AG10803 (cell line): Measurements from ENCODE around the gene PLAGL1.

ENCODE experiments used
- DNase-seq: peaks from one replicate; pipeline ENCODE4 v3.0.0; 2010; ENCODE audit warnings: low read depth
- H3K4me3 ChIP-seq: 2 replicates; pipeline ENCODE4 v1.5.1; 2011; ENCODE audit warnings: mild to moderate bottlenecking, low read length, control low read depth
- TF ChIP-seq, protein P1 (sequence below): conservative IDR thresholded peaks from 2 replicates; pipeline ENCODE4 v1.5.1; 2011; ENCODE audit warnings: mild to moderate bottlenecking, low read length, control low read depth, inconsistent platforms

Gene PLAGL1

DNA sequence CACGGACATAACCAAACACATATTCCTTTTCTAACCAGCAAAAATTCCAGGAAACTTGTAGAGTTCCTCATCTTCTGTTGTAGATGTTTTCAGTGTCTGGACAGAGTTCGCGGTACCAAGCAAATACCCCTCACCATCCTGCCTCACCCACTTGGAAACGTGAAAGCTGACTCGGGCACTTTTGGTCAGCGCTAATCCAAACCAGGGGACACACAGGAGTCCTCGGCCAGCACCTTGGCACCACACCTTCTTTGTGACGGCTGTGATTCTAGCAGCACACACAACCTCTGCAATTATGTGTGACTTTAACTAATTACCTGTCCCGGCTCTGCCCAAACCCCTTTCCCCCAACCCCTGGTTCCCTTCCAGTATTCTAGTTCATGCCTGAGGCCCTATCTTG lies 58.1 kb downstream of the PLAGL1 start:
- no peak overlapping the region for H3K4me3 ChIP-seq
- DNase-seq, result no peak
- TF ChIP-seq, protein P1, sequence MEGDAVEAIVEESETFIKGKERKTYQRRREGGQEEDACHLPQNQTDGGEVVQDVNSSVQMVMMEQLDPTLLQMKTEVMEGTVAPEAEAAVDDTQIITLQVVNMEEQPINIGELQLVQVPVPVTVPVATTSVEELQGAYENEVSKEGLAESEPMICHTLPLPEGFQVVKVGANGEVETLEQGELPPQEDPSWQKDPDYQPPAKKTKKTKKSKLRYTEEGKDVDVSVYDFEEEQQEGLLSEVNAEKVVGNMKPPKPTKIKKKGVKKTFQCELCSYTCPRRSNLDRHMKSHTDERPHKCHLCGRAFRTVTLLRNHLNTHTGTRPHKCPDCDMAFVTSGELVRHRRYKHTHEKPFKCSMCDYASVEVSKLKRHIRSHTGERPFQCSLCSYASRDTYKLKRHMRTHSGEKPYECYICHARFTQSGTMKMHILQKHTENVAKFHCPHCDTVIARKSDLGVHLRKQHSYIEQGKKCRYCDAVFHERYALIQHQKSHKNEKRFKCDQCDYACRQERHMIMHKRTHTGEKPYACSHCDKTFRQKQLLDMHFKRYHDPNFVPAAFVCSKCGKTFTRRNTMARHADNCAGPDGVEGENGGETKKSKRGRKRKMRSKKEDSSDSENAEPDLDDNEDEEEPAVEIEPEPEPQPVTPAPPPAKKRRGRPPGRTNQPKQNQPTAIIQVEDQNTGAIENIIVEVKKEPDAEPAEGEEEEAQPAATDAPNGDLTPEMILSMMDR, result no peak

DNA sequence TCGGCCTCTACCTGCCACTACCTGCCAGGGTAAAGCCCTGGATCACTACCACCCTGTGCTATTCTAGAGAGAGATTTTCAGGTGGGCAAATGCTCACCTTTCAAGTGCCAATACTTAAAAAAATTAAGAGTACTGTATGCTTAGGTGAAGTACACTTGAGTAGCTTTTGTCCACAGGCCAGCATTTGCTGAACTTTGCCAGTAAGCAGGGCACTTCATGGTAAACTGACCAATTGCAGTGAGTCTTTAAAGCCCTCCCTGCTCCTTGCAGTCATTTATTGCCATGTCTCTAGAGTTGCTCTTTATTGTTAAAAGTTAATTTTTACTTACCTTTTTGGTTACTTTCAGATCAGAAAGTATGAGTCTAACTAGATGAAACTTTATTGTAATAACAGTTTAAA lies 58.5 kb downstream of the PLAGL1 start:
- no peak overlapping the region for H3K4me3 ChIP-seq
- no peak for DNase-seq
- TF ChIP-seq, protein P1, result no peak

DNA sequence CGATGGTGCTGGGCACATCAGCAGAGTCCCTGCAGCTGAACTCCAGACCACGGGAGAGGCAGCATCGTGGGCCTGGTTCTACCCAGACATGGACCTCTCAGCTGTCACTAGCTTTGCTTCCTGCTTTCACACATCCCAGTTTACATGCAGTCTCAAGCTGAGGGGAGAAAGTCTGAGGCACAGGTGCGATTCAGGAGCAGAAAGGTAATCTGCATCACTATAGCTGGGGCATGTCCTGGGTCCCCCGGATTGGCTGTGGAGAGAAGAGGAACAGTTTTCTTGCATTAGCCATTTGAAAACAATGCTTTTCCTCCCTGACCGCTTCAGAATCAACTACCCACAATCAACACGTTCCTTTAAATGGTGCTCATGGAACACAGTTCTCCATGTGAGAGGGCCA lies 59.9 kb downstream of the PLAGL1 start:
- H3K4me3 ChIP-seq, result no peak overlapping the region
- no peak for DNase-seq
- TF ChIP-seq, protein P1, result no peak

DNA sequence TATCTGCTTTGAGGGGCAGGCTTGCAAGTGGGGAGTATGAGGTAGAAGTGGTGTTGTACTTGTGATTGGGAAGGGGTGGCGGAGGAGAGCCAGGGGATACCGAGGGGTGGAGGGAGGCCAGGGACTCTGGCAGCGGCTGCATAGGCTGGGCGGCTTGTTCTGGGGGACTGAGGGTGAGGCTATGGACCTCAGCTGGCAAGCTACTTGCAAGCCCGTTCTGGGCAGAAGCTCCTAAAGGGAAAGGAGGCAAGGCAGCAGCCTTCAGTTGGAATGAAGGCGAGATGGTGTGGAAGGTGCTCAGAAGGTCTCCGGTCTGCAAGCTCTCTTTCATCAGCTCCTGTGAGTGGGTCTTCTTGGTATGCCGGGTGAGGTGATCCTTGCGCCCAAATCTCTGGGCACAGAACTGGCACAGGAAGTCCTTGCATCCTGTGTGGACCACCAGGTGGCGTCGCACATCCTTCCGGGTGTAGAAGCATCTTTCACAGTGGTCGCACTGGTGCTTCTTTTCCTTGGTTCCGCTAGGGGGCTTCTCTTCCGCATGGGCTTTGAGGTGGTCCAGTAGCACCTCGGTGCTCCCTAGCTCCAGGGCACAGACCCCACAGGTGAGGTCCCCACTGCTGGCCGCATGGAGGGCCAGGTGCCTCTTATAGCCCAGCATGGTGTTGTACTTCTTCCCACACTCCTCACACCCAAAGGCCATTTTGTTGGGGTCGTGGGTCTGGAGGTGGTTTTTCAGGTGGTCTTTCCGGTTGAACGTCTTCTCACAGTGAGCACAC lies 66.0 kb downstream of the PLAGL1 start:
- no peak overlapping the region for H3K4me3 ChIP-seq
- TF ChIP-seq, protein P1, result peak; percentile 62
- DNase-seq, result peak; percentile 52

DNA sequence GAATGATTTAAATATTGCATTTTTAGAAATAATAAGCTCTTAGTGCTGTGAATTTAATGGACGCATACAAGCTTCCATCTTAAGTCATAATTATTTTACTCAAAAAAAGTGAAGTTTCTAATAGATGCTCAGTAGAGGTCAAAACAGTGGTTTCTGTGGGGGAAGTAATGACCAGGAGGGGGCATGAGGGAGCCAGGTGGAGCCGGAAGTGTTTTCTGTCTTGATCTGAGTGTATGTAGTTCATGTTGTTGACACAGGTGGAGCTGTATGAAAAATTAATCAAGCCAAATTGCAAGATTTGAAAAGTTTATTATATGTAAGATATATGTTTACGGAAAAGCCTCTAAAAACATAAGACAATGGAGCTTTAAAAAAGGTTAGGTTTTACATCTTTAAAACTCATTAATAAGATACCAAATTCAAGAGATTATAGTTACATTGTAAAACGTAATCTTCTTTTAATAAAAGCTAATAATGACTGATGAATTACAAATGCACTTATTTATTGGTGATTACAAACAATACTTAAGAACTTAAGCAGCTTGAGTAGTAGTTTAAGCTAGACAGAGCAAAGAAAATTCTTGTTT lies 68.0 kb downstream of the PLAGL1 start:
- no peak overlapping the region for H3K4me3 ChIP-seq
- peak; percentile 38 for DNase-seq
- TF ChIP-seq, protein P1, result peak; percentile 67

DNA sequence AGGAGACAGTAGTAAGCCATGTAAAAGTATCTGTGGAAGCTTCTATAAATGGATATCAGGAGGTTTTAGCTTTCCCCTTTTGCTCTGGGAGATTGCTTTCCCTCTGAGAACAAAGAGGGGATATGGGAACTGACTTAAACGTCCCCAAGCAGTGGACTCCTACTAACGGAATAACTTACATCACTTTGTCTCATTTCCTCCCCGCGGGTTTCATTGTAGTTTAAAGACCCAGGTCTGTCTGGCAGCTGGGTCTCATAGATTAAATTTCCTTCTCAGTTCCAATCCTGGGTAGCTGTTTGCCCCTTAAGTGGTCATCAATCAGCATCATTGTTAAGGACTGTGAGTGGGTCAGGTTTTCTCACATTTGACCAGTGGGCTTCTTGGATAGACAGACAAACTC lies 68.7 kb downstream of the PLAGL1 start:
- H3K4me3 ChIP-seq, result no peak overlapping the region
- DNase-seq, result no peak
- TF ChIP-seq, protein P1, result no peak

DNA sequence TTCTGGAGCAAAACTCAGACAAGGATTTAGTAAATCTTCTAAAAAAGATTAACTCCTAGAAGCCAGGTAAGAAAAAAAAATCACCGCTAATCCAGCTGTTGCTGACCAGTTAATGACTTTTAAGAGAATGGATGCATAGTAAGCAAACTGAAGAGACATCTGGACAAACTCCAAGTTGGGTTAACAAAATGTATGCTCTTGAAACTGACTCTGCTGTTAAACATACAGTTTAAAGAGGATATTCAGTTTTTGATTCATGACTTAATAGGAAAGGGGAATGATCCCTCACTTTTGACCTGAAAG lies 70.4 kb downstream of the PLAGL1 start:
- no peak for DNase-seq
- H3K4me3 ChIP-seq, result no peak overlapping the region
- TF ChIP-seq, protein P1, result no peak
